ENCODE data around the gene NBPF8.
"Not testable (repeated sequence)": the region's sequence is repeated elsewhere in the genome, so short reads cannot be mapped to it uniquely, and the experiment has no call there.

Gene NBPF8

GRCh38 chr1:120414911-120415480 lies at the start of gene NBPF8:
TSS of gene NBPF8 (plus strand) at chr1:120415035. CDS start at chr1:120436523, 21,488 bp downstream.
- not testable (repeated sequence) for TF ChIP-seq GATA3, GATA2 (IDR thresholded peaks at IDR 0.05; ENCODE audit: low read depth, low read length)

All from SH-SY5Y (cell line).